GM12872 (cell line): Measurements from ENCODE around the gene SRCIN1.

Source experiments
- TF ChIP-seq, protein P1 (sequence below): IDR thresholded peaks from 3 replicates; pipeline ENCODE4 v1.5.1; 2011; ENCODE audit warnings: low read depth, mild to moderate bottlenecking, low read length, moderate library complexity; ENCODE audit not compliant: insufficient read depth

The SRCIN1 gene

DNA sequence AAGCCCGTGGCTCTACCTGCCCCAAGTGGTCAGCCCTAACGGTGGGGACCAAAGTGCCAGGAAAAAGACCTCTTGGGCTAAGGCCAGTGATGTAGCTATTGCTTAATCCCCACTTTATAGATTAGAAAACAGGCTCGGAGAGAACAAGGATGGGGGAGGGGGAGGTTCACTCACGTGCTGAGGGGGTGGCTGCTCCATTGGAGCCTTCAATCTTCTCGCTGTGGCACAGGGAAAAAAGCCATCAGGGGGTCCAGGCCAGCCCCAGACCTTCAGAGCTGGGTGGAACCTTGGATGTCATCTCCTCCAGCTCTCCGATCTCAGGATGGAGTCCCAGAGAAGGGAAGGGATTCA, 45.9 kb downstream of the SRCIN1 start:
- TF ChIP-seq, protein P1, sequence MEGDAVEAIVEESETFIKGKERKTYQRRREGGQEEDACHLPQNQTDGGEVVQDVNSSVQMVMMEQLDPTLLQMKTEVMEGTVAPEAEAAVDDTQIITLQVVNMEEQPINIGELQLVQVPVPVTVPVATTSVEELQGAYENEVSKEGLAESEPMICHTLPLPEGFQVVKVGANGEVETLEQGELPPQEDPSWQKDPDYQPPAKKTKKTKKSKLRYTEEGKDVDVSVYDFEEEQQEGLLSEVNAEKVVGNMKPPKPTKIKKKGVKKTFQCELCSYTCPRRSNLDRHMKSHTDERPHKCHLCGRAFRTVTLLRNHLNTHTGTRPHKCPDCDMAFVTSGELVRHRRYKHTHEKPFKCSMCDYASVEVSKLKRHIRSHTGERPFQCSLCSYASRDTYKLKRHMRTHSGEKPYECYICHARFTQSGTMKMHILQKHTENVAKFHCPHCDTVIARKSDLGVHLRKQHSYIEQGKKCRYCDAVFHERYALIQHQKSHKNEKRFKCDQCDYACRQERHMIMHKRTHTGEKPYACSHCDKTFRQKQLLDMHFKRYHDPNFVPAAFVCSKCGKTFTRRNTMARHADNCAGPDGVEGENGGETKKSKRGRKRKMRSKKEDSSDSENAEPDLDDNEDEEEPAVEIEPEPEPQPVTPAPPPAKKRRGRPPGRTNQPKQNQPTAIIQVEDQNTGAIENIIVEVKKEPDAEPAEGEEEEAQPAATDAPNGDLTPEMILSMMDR: no peak

DNA sequence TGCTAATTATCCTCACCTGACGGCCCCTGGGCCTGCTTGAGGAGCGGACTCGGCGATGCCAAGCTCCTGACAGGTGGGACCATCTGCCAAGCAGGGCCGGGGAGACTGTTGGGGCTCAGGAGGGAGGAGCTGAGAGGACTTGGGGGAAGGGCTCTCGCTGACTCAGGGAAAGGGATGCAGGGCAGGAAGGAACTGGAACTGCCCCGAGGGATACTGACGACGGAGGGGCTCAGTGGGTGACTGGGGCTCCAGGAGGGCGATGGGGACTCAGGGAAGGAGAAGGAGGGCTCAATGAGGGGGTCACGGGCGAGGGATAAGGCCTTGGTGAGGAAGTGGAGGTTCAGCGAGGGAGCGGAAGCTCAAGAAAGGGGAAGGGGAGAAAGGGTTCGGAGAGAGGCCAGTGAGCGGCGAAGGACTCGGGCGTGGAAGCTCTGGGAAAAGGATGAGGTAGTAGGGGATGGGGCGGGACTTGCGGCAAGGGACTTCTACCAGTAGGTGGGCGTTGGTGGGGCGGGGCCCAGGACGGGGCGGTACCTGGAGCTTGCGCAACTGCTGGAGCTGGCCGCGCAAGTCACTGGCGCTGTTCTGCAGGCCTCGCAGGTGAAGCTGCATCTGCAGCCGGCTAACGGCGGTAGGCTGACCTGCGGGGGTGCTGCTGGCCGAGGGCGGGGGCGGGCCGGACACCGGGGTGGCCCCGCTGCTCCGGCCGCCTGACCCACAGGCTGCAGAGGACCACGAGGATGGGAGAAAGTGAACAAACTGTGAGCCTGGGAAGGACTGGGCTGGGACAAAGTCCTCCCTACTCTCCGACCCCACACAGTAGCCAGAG, 46.5 kb downstream of the SRCIN1 start:
- TF ChIP-seq, protein P1: peak; percentile 54

DNA sequence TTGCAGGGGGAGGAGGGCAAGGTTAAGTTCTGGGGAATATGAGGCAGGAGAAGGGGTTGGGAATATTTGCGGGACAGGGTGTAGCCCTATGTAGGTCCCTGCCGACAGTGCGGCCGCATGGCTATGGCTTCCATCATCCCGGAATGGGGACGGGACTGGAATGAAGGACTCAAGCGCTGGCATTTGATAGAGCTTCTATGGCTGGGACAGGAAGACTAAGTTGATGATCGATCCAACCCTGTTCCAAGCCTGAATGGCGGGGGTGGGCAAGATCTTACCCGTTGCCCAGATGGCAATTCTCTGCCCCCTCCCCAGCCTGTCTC, 47.1 kb downstream of the SRCIN1 start:
- TF ChIP-seq, protein P1: no peak

DNA sequence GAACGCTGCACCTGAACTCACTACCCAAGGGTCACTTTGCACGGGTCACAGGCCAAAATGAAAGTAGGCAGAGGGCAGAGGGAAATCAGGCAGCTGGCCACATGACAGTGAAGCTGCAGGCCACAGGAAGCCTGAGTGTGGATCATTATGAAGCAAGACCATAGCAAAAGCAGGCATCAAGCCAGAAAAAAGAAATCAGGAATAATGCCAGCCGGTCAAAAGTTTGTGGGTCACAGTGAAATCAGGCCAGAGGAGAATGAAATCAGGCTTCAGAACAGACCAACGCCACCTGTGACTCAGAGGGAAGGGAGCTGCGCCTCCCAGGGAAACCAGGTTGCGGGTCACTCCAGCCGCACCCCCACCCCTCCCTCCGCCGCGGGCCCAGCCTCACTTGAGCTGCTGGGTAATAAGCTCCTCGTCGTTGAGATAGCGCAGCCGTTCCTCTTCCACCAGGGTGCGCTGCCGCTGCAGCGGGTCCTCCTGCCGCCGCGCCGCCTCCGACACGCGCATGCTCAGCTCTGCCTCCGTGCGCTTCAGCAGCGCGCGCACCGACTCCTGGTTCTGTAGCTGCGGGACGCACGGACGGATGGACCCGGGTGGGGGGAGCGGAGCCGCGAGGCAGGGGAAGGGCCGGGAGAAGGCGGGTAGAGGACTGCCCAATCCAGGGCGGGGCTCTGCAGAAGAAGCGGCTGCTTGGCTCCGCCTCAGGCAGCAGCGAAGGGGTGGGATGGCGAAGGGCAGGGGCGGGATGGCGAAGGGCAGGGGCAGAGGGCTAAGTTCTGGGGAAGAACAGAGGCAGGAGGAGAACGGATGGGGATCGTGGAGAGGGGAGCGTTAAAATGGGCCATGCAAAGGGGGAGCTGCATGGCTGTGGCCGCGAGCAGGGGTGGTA, 47.7 kb downstream of the SRCIN1 start:
- TF ChIP-seq, protein P1: peak; percentile 93

DNA sequence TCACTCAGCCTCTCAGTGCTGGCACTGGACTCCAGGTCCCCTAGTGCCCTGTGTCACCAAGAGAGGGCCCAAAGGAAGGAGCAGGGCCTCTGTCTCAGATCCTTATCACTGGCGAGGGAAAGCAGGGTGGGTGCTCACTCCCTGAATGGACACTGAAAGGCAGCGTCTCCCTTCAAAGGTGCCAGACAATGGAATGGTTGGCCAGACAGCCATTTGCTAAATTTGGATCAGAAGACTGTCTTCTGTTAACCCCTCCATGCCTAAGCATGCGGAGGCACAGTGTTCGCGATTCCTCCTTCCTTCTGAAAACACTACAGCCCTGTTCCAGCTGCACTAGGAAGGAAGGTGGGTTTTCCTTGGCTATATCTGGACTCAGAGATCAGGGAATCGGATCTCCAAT, 48.4 kb downstream of the SRCIN1 start:
- TF ChIP-seq, protein P1: no peak

DNA sequence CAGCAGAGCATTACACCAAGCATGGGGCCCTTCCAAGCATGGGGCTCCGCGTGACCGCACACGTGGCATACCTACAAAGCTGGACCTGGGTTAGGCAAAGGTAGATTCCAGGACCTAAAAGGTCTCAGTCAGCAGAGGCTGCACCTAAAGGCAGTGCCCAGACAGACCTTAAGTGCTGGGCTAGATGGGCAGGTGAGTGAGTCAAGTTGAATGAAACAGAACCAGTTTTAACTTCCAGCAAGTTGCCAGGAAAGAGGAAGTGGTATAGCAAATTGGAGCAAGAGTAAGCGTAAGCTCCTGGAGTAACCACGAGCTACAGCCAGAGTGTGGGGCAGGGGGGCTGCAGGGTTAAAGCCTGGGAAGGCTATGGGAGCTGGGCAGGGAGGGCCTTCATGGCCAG, 49.5 kb downstream of the SRCIN1 start:
- TF ChIP-seq, protein P1: no peak

DNA sequence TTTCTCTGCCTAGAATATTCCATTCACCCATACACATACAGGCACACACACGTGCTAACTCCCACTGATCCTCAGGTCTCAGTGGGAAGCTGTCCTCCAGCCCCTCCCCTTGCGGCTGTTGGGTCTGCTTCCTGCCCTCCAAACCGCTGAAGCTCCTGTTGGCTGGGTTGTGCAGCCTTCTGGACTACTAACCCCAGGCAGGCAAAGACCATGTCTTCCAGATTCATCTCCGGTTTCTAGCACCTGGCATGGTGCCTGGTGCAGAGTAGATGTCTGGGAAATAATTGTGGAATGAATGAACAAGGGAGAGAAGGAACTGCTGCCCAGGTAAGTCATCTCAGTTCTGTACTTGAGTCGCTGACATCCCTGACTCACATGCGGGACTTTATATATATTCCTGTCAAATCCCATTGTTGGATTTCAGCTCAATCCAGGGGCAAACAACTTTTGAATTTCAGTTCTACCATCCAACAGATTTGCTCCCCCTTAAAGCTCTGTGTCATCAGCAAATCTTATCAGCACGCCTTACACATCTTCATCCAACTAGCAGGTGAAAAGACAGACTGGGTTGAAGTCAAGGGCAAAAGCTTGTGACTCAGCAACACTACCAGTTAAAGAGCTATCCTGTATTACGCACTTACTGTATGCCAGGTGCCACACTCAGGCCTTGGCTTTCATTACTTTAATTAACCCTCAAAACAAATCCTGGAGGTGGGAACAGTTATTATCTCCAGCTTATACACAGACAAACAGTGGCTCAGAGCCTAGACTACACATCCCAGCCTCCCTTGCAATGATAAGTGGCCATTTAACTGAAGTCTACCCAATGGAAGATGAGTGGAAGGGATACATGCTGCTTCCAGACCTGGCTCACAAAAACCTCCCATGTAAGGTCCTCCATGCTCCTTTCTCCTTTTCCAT, 51.1 kb downstream of the SRCIN1 start:
- TF ChIP-seq, protein P1: no peak
